DMS79 (cell line): Measurements from ENCODE around the gene NHSL2.

Source experiments
- DNase-seq: peaks from one replicate; lab custom pipeline; 2025; lab: John Stamatoyannopoulos, UW

The NHSL2 gene

GRCh38 chrX:71991164-71991563 is 80.5 kb downstream of the NHSL2 start:
- DNase-seq: no peak

GRCh38 chrX:71992711-71993110 is 82.1 kb downstream of the NHSL2 start:
- no peak for DNase-seq

GRCh38 chrX:71993371-71993770 is 82.7 kb downstream of the NHSL2 start:
- no peak for DNase-seq

- DNase-seq: no peak
Measured at GRCh38 chrX:71994601-71995000, 84.0 kb downstream of the NHSL2 start.

GRCh38 chrX:71995122-71995521 is 84.5 kb downstream of the NHSL2 start:
- DNase-seq: no peak

GRCh38 chrX:71996136-71996535 is 85.5 kb downstream of the NHSL2 start:
- no peak for DNase-seq

GRCh38 chrX:71996826-71997225 is 86.2 kb downstream of the NHSL2 start:
- no peak for DNase-seq

- DNase-seq: no peak
Measured at GRCh38 chrX:71997320-71997719, 86.7 kb downstream of the NHSL2 start.

GRCh38 chrX:71998836-71999509 is 88.3 kb downstream of the NHSL2 start:
- DNase-seq: no peak

- no peak for DNase-seq
Measured at GRCh38 chrX:71999535-71999934, 88.9 kb downstream of the NHSL2 start.

- no peak for DNase-seq
Measured at GRCh38 chrX:72001471-72001870, 90.8 kb downstream of the NHSL2 start.

- no peak for DNase-seq
Measured at GRCh38 chrX:72001906-72002305, 91.3 kb downstream of the NHSL2 start.

GRCh38 chrX:72002875-72003274 is 92.2 kb downstream of the NHSL2 start:
- no peak for DNase-seq

GRCh38 chrX:72003811-72004750 is 93.4 kb downstream of the NHSL2 start:
- no peak for DNase-seq

GRCh38 chrX:72005046-72005445 is 94.4 kb downstream of the NHSL2 start:
- DNase-seq: no peak

GRCh38 chrX:72006461-72006860 is 95.8 kb downstream of the NHSL2 start:
- DNase-seq: no peak

- no peak for DNase-seq
Measured at GRCh38 chrX:72009731-72010130, 99.1 kb downstream of the NHSL2 start.

- DNase-seq: no peak
Measured at GRCh38 chrX:72011734-72012133, 101.1 kb downstream of the NHSL2 start.

- DNase-seq: no peak
Measured at GRCh38 chrX:72015383-72015782, 104.7 kb downstream of the NHSL2 start.

GRCh38 chrX:72016881-72017783 is 106.5 kb downstream of the NHSL2 start:
- no peak for DNase-seq

GRCh38 chrX:72018277-72019112 is 107.8 kb downstream of the NHSL2 start:
- DNase-seq: no peak
